SU-DHL-6 (cell line): Measurements from ENCODE around the gene SCN8A.

Source experiments
- EZH2phosphoT487 ChIP-seq: fragments of 200-600 bp; sonication (generic), shearing (Covaris generic); conservative IDR thresholded peaks from 2 replicates; pipeline ENCODE4 v1.6.1; 2018; ENCODE audit warnings: mild to moderate bottlenecking, antibody characterized with exemption, low read length, moderate library complexity, mixed read lengths
- TF ChIP-seq, protein P1 (sequence below): fragments of 200-600 bp; sonication (generic); IDR thresholded peaks from one replicate; pipeline ENCODE4 v1.5.1; 2017; ENCODE audit warnings: antibody characterized with exemption, mild to moderate bottlenecking, low read length, moderate library complexity; ENCODE audit not compliant: insufficient read depth, poor library complexity, severe bottlenecking

DNA sequence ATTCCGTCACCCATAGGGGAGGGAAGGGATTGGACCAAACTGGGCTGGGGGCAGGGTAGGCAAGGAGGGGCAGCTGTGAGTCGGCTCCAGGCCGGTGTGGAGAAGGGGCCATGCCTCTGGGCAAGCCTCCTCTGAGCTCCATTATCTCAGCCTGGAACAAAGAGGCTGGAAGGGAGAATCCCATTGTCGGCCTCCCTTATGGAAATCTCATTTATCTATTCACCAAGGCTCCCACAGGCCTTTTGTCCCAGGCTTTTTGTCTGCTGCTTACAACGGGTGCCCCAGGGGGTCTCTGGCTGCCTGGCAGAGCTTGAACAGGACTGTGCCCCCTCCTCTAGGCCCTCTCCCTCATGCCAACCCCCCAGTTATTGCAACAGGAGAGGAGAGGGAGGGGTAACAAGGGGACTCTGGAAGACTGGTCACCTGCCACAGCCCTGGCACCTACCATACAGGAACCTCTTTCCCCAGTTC, 238.0 kb downstream of the SCN8A start:
- TF ChIP-seq, protein P1, sequence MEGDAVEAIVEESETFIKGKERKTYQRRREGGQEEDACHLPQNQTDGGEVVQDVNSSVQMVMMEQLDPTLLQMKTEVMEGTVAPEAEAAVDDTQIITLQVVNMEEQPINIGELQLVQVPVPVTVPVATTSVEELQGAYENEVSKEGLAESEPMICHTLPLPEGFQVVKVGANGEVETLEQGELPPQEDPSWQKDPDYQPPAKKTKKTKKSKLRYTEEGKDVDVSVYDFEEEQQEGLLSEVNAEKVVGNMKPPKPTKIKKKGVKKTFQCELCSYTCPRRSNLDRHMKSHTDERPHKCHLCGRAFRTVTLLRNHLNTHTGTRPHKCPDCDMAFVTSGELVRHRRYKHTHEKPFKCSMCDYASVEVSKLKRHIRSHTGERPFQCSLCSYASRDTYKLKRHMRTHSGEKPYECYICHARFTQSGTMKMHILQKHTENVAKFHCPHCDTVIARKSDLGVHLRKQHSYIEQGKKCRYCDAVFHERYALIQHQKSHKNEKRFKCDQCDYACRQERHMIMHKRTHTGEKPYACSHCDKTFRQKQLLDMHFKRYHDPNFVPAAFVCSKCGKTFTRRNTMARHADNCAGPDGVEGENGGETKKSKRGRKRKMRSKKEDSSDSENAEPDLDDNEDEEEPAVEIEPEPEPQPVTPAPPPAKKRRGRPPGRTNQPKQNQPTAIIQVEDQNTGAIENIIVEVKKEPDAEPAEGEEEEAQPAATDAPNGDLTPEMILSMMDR: no peak
- TF ChIP-seq EZH2phosphoT487: no peak
